Chondrocyte (in vitro differentiated cells): ENCODE data around the gene SPOCD1. TPM values are rescaled to one million over a fixed set of nuclear protein-coding genes. Genes with fewer than 3 reads are reported as not detected.

ENCODE experiments used
- DNase-seq: peaks from one replicate; pipeline ENCODE4 v3.0.0; 2021; ENCODE audit warnings: mixed read lengths, low spot score
- H3K27ac Mint-ChIP-seq: one replicate; pipeline ENCODE4 v1.8.0; 2021; ENCODE audit warnings: mild to moderate bottlenecking, moderate library complexity, mixed read lengths; ENCODE audit not compliant: unreplicated experiment
- H3K27me3 Mint-ChIP-seq: 2 replicates; pipeline ENCODE4 v1.8.0; 2021; ENCODE audit warnings: low read depth, mixed read lengths
- H3K36me3 Mint-ChIP-seq: 2 replicates; pipeline ENCODE4 v1.8.0; 2021; ENCODE audit warnings: low read depth, mixed read lengths
- H3K4me1 Mint-ChIP-seq: 2 replicates; pipeline ENCODE4 v1.8.0; 2021; ENCODE audit warnings: low read depth, mild to moderate bottlenecking, mixed read lengths
- H3K4me3 Mint-ChIP-seq: one replicate; pipeline ENCODE4 v1.8.0; 2021; ENCODE audit warnings: mild to moderate bottlenecking, moderate library complexity, mixed read lengths; ENCODE audit not compliant: unreplicated experiment
- H3K9me3 Mint-ChIP-seq: 2 replicates; pipeline ENCODE4 v1.8.0; 2021; ENCODE audit warnings: low read depth, mixed read lengths
- CTCF ChIP-seq: fragments of 200-600 bp; sonication (generic); IDR thresholded peaks from 2 replicates; pipeline ENCODE4 v1.5.0; 2021; ENCODE audit warnings: antibody characterized with exemption, mild to moderate bottlenecking, moderate library complexity
- total RNA-seq: library from RNA; stranded (reverse); gene quantifications from 3 replicates; pipeline ENCODE4 v1.2.1, GENCODE V29; 2021

SPOCD1 gene
- total RNA-seq, 1 donor from 2014 or later, result 7.3 TPM

GRCh38 chr1:31836638-31837037 is 20.8 kb upstream of the SPOCD1 start:
- DNase-seq, result no peak
- H3K4me1 Mint-ChIP-seq, result no peaks in the 10 kb centered on the region
- H3K9me3 Mint-ChIP-seq, result no peaks in the 10 kb centered on the region
- H3K27ac Mint-ChIP-seq, result no peak overlapping the region
- peaks cover 5% of the 10 kb centered on the region for H3K27me3 Mint-ChIP-seq
- H3K4me3 Mint-ChIP-seq, result no peak overlapping the region
- H3K36me3 Mint-ChIP-seq, result no peaks in the 10 kb centered on the region
- no peak for TF ChIP-seq CTCF

GRCh38 chr1:31835415-31835814 is 19.6 kb upstream of the SPOCD1 start:
- no peak for DNase-seq
- Mint-ChIP-seq H3K36me3 (no peaks in the 10 kb centered on the region), H3K27ac (no peak overlapping the region), H3K9me3 (no peaks in the 10 kb centered on the region), H3K27me3 (peaks cover 8% of the 10 kb centered on the region), H3K4me3 (no peak overlapping the region), H3K4me1 (no peaks in the 10 kb centered on the region)
- TF ChIP-seq CTCF, result no peak

- Mint-ChIP-seq H3K9me3 (no peaks in the 10 kb centered on the region), H3K36me3 (no peaks in the 10 kb centered on the region), H3K27ac (no peak overlapping the region), H3K4me1 (no peaks in the 10 kb centered on the region), H3K4me3 (no peak overlapping the region), H3K27me3 (peaks cover 8% of the 10 kb centered on the region)
- DNase-seq, result no peak
- no peak for TF ChIP-seq CTCF
These were observed 18.7 kb upstream of the SPOCD1 start for GRCh38 chr1:31834501-31834900.

- H3K27ac Mint-ChIP-seq, result no peak overlapping the region
- H3K4me1 Mint-ChIP-seq, result no peaks in the 10 kb centered on the region
- no peak for TF ChIP-seq CTCF
These were observed 15.9 kb upstream of the SPOCD1 start for GRCh38 chr1:31831397-31832378.

GRCh38 chr1:31830511-31830910 is 14.7 kb upstream of the SPOCD1 start:
- no peak for TF ChIP-seq CTCF
- no peaks in the 10 kb centered on the region for H3K4me1 Mint-ChIP-seq
- DNase-seq, result no peak
- H3K27ac Mint-ChIP-seq, result no peak overlapping the region
- no peak overlapping the region for H3K4me3 Mint-ChIP-seq
- no peaks in the 10 kb centered on the region for H3K36me3 Mint-ChIP-seq
- H3K27me3 Mint-ChIP-seq, result peaks cover 4% of the 10 kb centered on the region
- no peaks in the 10 kb centered on the region for H3K9me3 Mint-ChIP-seq

More at GRCh38 chr1:31831397-31832378, 15.9 kb upstream of the SPOCD1 start:
- peaks cover 6% of the 10 kb centered on the region for H3K27me3 Mint-ChIP-seq
- no peak overlapping the region for H3K4me3 Mint-ChIP-seq
- no peaks in the 10 kb centered on the region for H3K36me3 Mint-ChIP-seq
- H3K9me3 Mint-ChIP-seq, result no peaks in the 10 kb centered on the region
- no peak for DNase-seq
